K562 (cell line): ENCODE results near the gene GPC3. TPM values are rescaled to one million over a fixed set of nuclear protein-coding genes. Genes with fewer than 3 reads are reported as not detected.

Experiments
- ATAC-seq: fragments of 200-7000 bp; cut with Tn5 transposase; 3 replicates; pipeline ENCODE4 v1.9.1; 2020; ENCODE audit warnings: moderate library complexity
- BruUV-seq: library from RNA; stranded (reverse); fragments of 400-500 nt; replicated peaks from 2 replicates; lab custom pipeline; 2021; lab: Mats Ljungman, UMichigan
- CTCF ChIA-PET: fragments of 300-600 bp; formaldehyde crosslinking; extraction: SDS; loops from one replicate; lab custom pipeline; 2021; ENCODE audit warnings: low intra/inter-chr PET ratio; lab: Yijun Ruan, JAX
- POLR2A ChIA-PET: fragments of 300-600, 350-650 bp; sonication (Branson Sonifier 250); formaldehyde crosslinking; extraction: SDS; loops from one replicate; lab custom pipeline; 2021; ENCODE audit warnings: antibody characterized with exemption, inconsistent platforms; lab: Yijun Ruan, JAX
- DNase-seq, 4 experiments: peaks; one replicate each; pipeline versions ENCODE4 v3.0.0 to v3.0.0-alpha.2; 2011 to 2018; ENCODE audit warnings: low spot score in 3 of 4, mixed read lengths in 3 of 4; ENCODE audit errors: extremely low read depth in 1 of 4
- FAIRE-seq: peaks from 2 replicates; lab custom pipeline; 2011; peaks lifted over from hg19 to GRCh38; lab: Jason Lieb, UNC
- H2AFZ ChIP-seq: 2 replicates; pipeline ENCODE4 v1.6.0; 2011; ENCODE audit warnings: low read depth, low read length, control low read depth, inconsistent platforms
- H3K27ac ChIP-seq: fragments of 200-600 bp; 3 replicates; pipeline ENCODE4 v1.8.0; 2011; ENCODE audit warnings: low read depth, mild to moderate bottlenecking, control low read depth, inconsistent platforms, low read length, moderate library complexity, mixed read lengths; ENCODE audit errors: extremely low read depth
- H3K27me3 ChIP-seq, 2 experiments: fragments of 300-600 bp in 1 of 2; 2 replicates in 1 of 2; 3 replicates in 1 of 2; pipeline versions ENCODE4 v1.6.0 to v1.8.0; 2011; ENCODE audit warnings: inconsistent platforms in 2 of 2, low read length in 2 of 2, mild to moderate bottlenecking in 1 of 2, mixed read lengths in 1 of 2, moderate library complexity in 1 of 2; ENCODE audit not compliant: control insufficient read depth in 2 of 2, insufficient read depth in 2 of 2
- H3K36me3 ChIP-seq: fragments of 300-600 bp; 3 replicates; pipeline ENCODE4 v1.8.0; 2011; ENCODE audit warnings: mild to moderate bottlenecking, low read length, inconsistent platforms; ENCODE audit not compliant: control insufficient read depth, insufficient read depth
- H3K4me1 ChIP-seq, 2 experiments: fragments of 200-600 bp in 1 of 2; replicated peaks in 1 of 2; 2 replicates in 1 of 2; 3 replicates in 1 of 2; pipeline versions ENCODE4 v1.5.1 to v1.8.0; 2011; ENCODE audit warnings: inconsistent platforms in 2 of 2, low read length in 2 of 2, mild to moderate bottlenecking in 1 of 2, mixed read lengths in 1 of 2, moderate library complexity in 1 of 2; ENCODE audit not compliant: control insufficient read depth in 2 of 2, insufficient read depth in 2 of 2
- H3K4me2 ChIP-seq: 2 replicates; pipeline ENCODE4 v1.6.1; 2011; ENCODE audit warnings: low read length, control low read depth, inconsistent platforms, mixed read lengths; ENCODE audit not compliant: insufficient read depth
- H3K4me3 ChIP-seq: fragments of 200-600 bp; sonication (generic), shearing (Covaris generic); 2 replicates; pipeline ENCODE4 v1.5.1; 2016; ENCODE audit warnings: control low read depth, inconsistent platforms
- H3K79me2 ChIP-seq: fragments of 200-600 bp; 3 replicates; pipeline ENCODE4 v1.8.0; 2011; ENCODE audit warnings: low read length, inconsistent platforms; ENCODE audit not compliant: control insufficient read depth, insufficient read depth
- H3K9ac ChIP-seq, 2 experiments: 2 replicates each; pipeline versions ENCODE4 v1.6.0 to v1.6.1; 2011; ENCODE audit warnings: low read depth in 2 of 2, low read length in 2 of 2, control low read depth in 1 of 2, inconsistent platforms in 1 of 2, mild to moderate bottlenecking in 1 of 2, mixed read lengths in 1 of 2; ENCODE audit not compliant: insufficient read depth in 1 of 2
- H3K9me1 ChIP-seq: one replicate; pipeline ENCODE4 v1.6.0; 2011; ENCODE audit warnings: inconsistent platforms, mild to moderate bottlenecking, low read length, moderate library complexity; ENCODE audit not compliant: control insufficient read depth, insufficient read depth
- H3K9me3 ChIP-seq: replicated peaks from 2 replicates; pipeline ENCODE4 v1.5.1; 2011; ENCODE audit warnings: low read depth, low read length, inconsistent platforms; ENCODE audit not compliant: control insufficient read depth, insufficient read depth
- H4K20me1 ChIP-seq: replicated peaks from 2 replicates; pipeline ENCODE4 v1.6.1; 2011; ENCODE audit warnings: low read length, inconsistent platforms, mixed read lengths; ENCODE audit not compliant: control insufficient read depth, insufficient read depth
- ASH1L ChIP-seq: fragments of 450-650 bp; IDR thresholded peaks from 2 replicates; pipeline ENCODE4 v1.6.1; 2018; ENCODE audit warnings: borderline replicate concordance, mild to moderate bottlenecking, low read depth; ENCODE audit not compliant: partially characterized antibody
- HMG20B ChIP-seq: fragments of 250-450 bp; sonication (Bioruptor Pico); IDR thresholded peaks from 2 replicates; pipeline ENCODE4 v1.5.0; 2021; ENCODE audit warnings: mild to moderate bottlenecking
- KAT7 ChIP-seq: sonication (generic); formaldehyde crosslinking; IDR thresholded peaks from 2 replicates; pipeline ENCODE4 v1.8.0; 2022; ENCODE audit warnings: missing genetic modification reagents, mild to moderate bottlenecking, borderline replicate concordance
- MECOM ChIP-seq: fragments of 250-450 bp; sonication (Bioruptor Pico); IDR thresholded peaks from 2 replicates; pipeline ENCODE4 v1.8.0; 2022; ENCODE audit warnings: inconsistent platforms
- MEF2A ChIP-seq: IDR thresholded peaks from 2 replicates; pipeline ENCODE4 v1.6.1; 2011; ENCODE audit warnings: low read depth, mild to moderate bottlenecking, low read length, moderate library complexity; ENCODE audit not compliant: control insufficient read depth
- POLR2AphosphoS5 ChIP-seq: IDR thresholded peaks from 2 replicates; pipeline ENCODE4 v1.6.1; 2011; ENCODE audit warnings: mild to moderate bottlenecking, low read depth, low read length, moderate library complexity; ENCODE audit not compliant: control insufficient read depth, insufficient read depth
- ZNF41 ChIP-seq: fragments of 250-450 bp; sonication (Bioruptor Pico); conservative IDR thresholded peaks from 2 replicates; pipeline ENCODE4 v1.4.0; 2020; ENCODE audit warnings: mild to moderate bottlenecking
- ZNF512 ChIP-seq: IDR thresholded peaks from 2 replicates; pipeline ENCODE4 v1.6.1; 2016; ENCODE audit warnings: missing genetic modification characterization, missing compliant biosample characterization
- WGBS: fragments of 100-300 bp; shearing (Covaris generic); methylation state at CpG from one replicate; pipeline ENCODE4 v1.1.6; 2016; ENCODE audit warnings: low coverage, mixed read lengths; ENCODE audit not compliant: insufficient coverage; ENCODE audit errors: missing lambda C conversion rate; 5-methylcytosine and 5-hydroxymethylcytosine counted together
- in situ Hi-C: fragments of 300-500 bp; cut with MboI; formaldehyde crosslinking; loops from 4 replicates; pipeline ENCODE4 v1.15.0; 2018; ENCODE audit warnings: inconsistent platforms, mixed read lengths
- intact Hi-C: fragments of 100-400 bp; cut with micrococcal nuclease; formaldehyde crosslinking; loops from 2 replicates; pipeline ENCODE4 v1.14.2; 2022
- polyA plus RNA-seq, 8 experiments: library from polyadenylated mRNA; depleted of rRNA in 4 of 8; stranded (reverse) in 5 of 8; unstranded in 3 of 8; fragments of >200 nt; fragmentation: Nextera tagmentation in 2 of 8; fragmentation: Illumina TruSeq in 1 of 8; extraction: Ambion mirVana in 2 of 8; extraction: Trizol in 1 of 8; gene quantifications; 2 replicates each; pipeline versions ENCODE4 v1.2.1 to v1.2.3, GENCODE V29; 2011 to 2014; ENCODE audit warnings: inconsistent platforms in 1 of 8, missing spikeins in 1 of 8
- total RNA-seq, 7 experiments: library from RNA; depleted of rRNA in 6 of 7; stranded (reverse); fragments of >200 nt in 6 of 7; fragmentation: Illumina TruSeq in 2 of 7; extraction: Trizol in 2 of 7; gene quantifications; 2 replicates each; pipeline versions ENCODE4 v1.2.1 to v1.2.3, GENCODE V29; 2011 to 2021; ENCODE audit warnings: low replicate concordance in 1 of 7

Gene GPC3
- total and polyA plus RNA-seq, 9 of the 15 experiments (the other 6 are each of a cell fraction or from before 2014, with no cell fraction given): 0.42 TPM; not detected in 8

GRCh38 chrX:133857640-133858269 is 127.6 kb downstream of the GPC3 start:
- DNase-seq (no peak), FAIRE-seq (no peak), ATAC-seq (no peak)
- Histone ChIP-seq H3K79me2 (no peaks in the 10 kb centered on the region), H3K9ac (no peak overlapping the region), H3K4me3 (no peak overlapping the region), H3K27ac (no peak overlapping the region), H3K9me1 (no peaks in the 10 kb centered on the region), H3K27me3 (no peaks in the 10 kb centered on the region), H4K20me1 (no peaks in the 10 kb centered on the region), H2AFZ (no peak overlapping the region), H3K4me2 (no peak overlapping the region), H3K4me1 (no peaks in the 10 kb centered on the region), H3K36me3 (no peaks in the 10 kb centered on the region), H3K9me3 (no peaks in the 10 kb centered on the region)
- CTCF ChIA-PET: no interaction called here
- intact Hi-C loops (no loop called here), in situ Hi-C loops (no loop called here)
- POLR2A ChIA-PET: no interaction called here
- WGBS: 0% methylated on average over 1 of the region's 1 CpG
- no peak for TF ChIP-seq POLR2AphosphoS5
- no peak for TF ChIP-seq ZNF512
- no peak for TF ChIP-seq HMG20B (CRISPR knock-in tag)
- TF ChIP-seq MEF2A: no peak
- TF ChIP-seq MECOM: no peak
- TF ChIP-seq KAT7: no peak
- no peak for TF ChIP-seq ASH1L
- no peak for TF ChIP-seq ZNF41 (CRISPR knock-in tag)
- no TSS peak for BruUV-seq
